CD8-positive, alpha-beta memory T cell (primary cell): ENCODE measurements around the gene LRRC28. TPM values are rescaled to one million over a fixed set of nuclear protein-coding genes. Genes with fewer than 3 reads are reported as not detected.
A peak's percentile ranks its signal among the peaks of the same experiment; 100 is the strongest.

ENCODE experiments used
- CTCF ChIA-PET: fragments of 350-600 bp; sonication (Branson Sonifier 250); formaldehyde crosslinking; loops from one replicate; lab custom pipeline; 2021; ENCODE audit warnings: antibody characterized with exemption; lab: Charles Lee
- POLR2A ChIA-PET: fragments of 350-600 bp; sonication (Branson Sonifier 250); formaldehyde crosslinking; loops from one replicate; lab custom pipeline; 2021; ENCODE audit warnings: antibody characterized with exemption; lab: Charles Lee
- DNase-seq, 5 donors: peaks; one replicate each; pipeline versions ENCODE4 v3.0.0 to v3.0.0-alpha.2; 2020 to 2022; ENCODE audit warnings: mixed read lengths in 1 of 5
- H3K27ac ChIP-seq: one replicate; pipeline ENCODE4 v1.7.0; 2013; ENCODE audit warnings: low read depth, mild to moderate bottlenecking, low read length, moderate library complexity
- H3K27me3 ChIP-seq: 2 replicates; pipeline ENCODE4 v1.7.0; 2013; ENCODE audit warnings: low read length, mild to moderate bottlenecking; ENCODE audit not compliant: insufficient read depth, poor library complexity, severe bottlenecking
- H3K36me3 ChIP-seq: 2 replicates; pipeline ENCODE4 v1.7.0; 2013; ENCODE audit warnings: mild to moderate bottlenecking, low read length, moderate library complexity; ENCODE audit not compliant: insufficient read depth
- H3K4me1 ChIP-seq: 2 replicates; pipeline ENCODE4 v1.7.0; 2013; ENCODE audit warnings: mild to moderate bottlenecking, low read length, moderate library complexity; ENCODE audit not compliant: insufficient read depth
- H3K4me3 ChIP-seq: 2 replicates; pipeline ENCODE4 v1.7.0; 2013; ENCODE audit warnings: mild to moderate bottlenecking, low read length
- H3K9me3 ChIP-seq: 2 replicates; pipeline ENCODE4 v1.7.0; 2013; ENCODE audit warnings: mild to moderate bottlenecking, low read length
- H3K27ac Mint-ChIP-seq, 8 donors: one replicate each; pipeline ENCODE4 v1.8.0; 2020 to 2021; ENCODE audit warnings: mixed read lengths in 8 of 8, mild to moderate bottlenecking in 6 of 8, inconsistent platforms in 3 of 8, moderate library complexity in 3 of 8
- H3K27me3 Mint-ChIP-seq, 2 donors: one replicate each; pipeline ENCODE4 v1.8.0; 2020 to 2021; ENCODE audit warnings: mixed read lengths in 2 of 2, mild to moderate bottlenecking in 1 of 2, moderate library complexity in 1 of 2
- H3K36me3 Mint-ChIP-seq, 3 donors: one replicate each; pipeline ENCODE4 v1.8.0; 2020 to 2021; ENCODE audit warnings: mixed read lengths in 3 of 3, inconsistent platforms in 1 of 3, mild to moderate bottlenecking in 1 of 3
- H3K4me1 Mint-ChIP-seq, 3 donors: one replicate each; pipeline ENCODE4 v1.8.0; 2020 to 2021; ENCODE audit warnings: mixed read lengths in 3 of 3, inconsistent platforms in 1 of 3, mild to moderate bottlenecking in 1 of 3
- H3K4me3 Mint-ChIP-seq, 7 donors: one replicate each; pipeline ENCODE4 v1.8.0; 2020 to 2021; ENCODE audit warnings: mixed read lengths in 7 of 7, mild to moderate bottlenecking in 6 of 7, moderate library complexity in 4 of 7, inconsistent platforms in 2 of 7
- H3K9me3 Mint-ChIP-seq, 5 donors: one replicate each; pipeline ENCODE4 v1.8.0; 2020 to 2022; ENCODE audit warnings: mixed read lengths in 5 of 5, mild to moderate bottlenecking in 3 of 5, moderate library complexity in 2 of 5, inconsistent platforms in 1 of 5
- polyA plus RNA-seq: library from polyadenylated mRNA; unstranded; fragments of 300-500 nt; fragmentation: Illumina TruSeq; gene quantifications from one replicate; pipeline ENCODE4 v1.2.3, GENCODE V29; 2021
- total RNA-seq, 2 experiments: library from RNA; stranded (reverse); gene quantifications; one replicate each; pipeline ENCODE4 v1.2.3, GENCODE V29; 2021

LRRC28 gene
- total and polyA plus RNA-seq, 3 experiments from 2014 or later, result 18.0 to 28.4 (median 19.4) TPM

DNA sequence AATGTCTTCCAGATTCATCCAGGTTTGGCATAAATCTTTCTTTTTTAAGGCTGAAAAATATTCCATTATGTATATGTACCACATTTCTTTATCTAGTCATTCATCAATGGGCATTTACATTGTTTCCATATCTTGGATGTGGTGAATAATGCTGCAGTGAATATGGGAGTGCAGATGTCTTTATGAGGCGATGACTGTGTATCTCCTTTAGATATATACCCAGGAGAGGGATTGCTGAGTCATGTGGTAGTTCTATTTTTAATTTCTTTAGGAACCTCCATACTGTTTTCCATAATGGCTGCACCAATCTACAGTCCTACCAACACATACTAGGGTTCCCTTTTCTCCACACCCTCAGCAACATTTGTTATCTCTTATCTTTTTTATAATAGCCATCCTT is 96.3 kb downstream of the LRRC28 start:
- CTCF ChIA-PET, result no interaction called here
- H3K36me3 Mint-ChIP-seq, result peaks cover 9 to 16% (median 13%) of the 10 kb centered on the region in 3 donors
- no peak overlapping the region for H3K27ac ChIP-seq
- H3K4me1 ChIP-seq, result no peaks in the 10 kb centered on the region
- H3K4me3 ChIP-seq, result no peak overlapping the region
- DNase-seq, result no peak
- POLR2A ChIA-PET, result no interaction called here
- H3K36me3 ChIP-seq, result no peaks in the 10 kb centered on the region
- no peaks in the 10 kb centered on the region for H3K9me3 ChIP-seq
- no peaks in the 10 kb centered on the region for H3K9me3 Mint-ChIP-seq
- no peak overlapping the region for H3K27ac Mint-ChIP-seq
- H3K27me3 Mint-ChIP-seq, result no peaks in the 10 kb centered on the region
- H3K4me1 Mint-ChIP-seq, result no peaks in the 10 kb centered on the region
- H3K4me3 Mint-ChIP-seq, result no peak overlapping the region
- no peaks in the 10 kb centered on the region for H3K27me3 ChIP-seq

DNA sequence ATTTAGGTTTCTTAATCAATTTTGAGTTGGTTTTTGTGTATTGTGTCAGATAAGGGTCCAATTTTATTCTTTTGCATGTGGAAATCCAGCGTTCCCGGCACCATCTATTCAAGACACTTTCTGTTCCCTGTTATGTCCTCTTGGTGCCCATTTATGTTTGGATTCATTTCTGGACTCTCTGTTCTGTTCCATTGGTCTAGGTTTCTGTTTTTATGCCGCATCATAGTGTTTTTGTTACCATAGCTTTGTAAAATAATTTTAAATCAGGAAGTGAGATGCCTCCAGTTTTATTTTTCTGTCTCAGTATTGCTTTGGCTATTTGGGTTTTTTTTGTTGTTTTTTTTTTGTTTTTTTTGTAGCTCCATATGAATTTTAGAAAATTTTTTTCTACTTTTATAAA is 97.1 kb downstream of the LRRC28 start:
- Mint-ChIP-seq H3K27me3 (no peaks in the 10 kb centered on the region), H3K4me1 (no peaks in the 10 kb centered on the region), H3K9me3 (no peaks in the 10 kb centered on the region), H3K4me3 (no peak overlapping the region), H3K36me3 (peaks cover 15 to 22% (median 21%) of the 10 kb centered on the region in 3 donors), H3K27ac (no peak overlapping the region)
- no peaks in the 10 kb centered on the region for H3K36me3 ChIP-seq
- H3K4me3 ChIP-seq, result no peak overlapping the region
- H3K27me3 ChIP-seq, result no peaks in the 10 kb centered on the region
- no peaks in the 10 kb centered on the region for H3K9me3 ChIP-seq
- H3K27ac ChIP-seq, result no peak overlapping the region
- no peak for DNase-seq
- ChIA-PET POLR2A (no interaction called here), CTCF (interaction anchor here (1.7 kb wide), 1 partner anchor 14 kb away, joined by 4 read pairs; no protein-coding TSS in a partner anchor)
- H3K4me1 ChIP-seq, result no peaks in the 10 kb centered on the region

DNA sequence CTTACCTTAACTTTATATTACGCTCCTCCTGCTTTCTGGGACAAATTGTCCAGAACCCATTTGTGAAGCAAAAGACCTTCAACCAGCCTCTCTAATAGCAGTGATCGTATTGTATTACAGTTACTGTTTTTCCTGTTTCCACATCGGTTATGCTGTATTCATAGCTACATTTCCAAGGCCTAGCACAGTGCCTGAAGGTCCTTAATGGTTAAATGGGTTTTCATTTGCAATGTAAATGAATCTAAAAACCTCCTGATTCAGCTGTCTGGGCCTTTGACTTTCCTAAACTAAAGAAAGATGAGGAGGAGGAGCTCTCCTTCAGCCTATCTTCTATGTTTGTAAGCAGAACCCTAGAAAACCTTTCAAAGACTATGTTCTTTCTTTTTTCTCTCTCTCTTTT is 99.1 kb downstream of the LRRC28 start:
- H3K4me3 ChIP-seq, result no peak overlapping the region
- Mint-ChIP-seq H3K36me3 (peaks cover 15 to 33% (median 29%) of the 10 kb centered on the region in 3 donors), H3K9me3 (no peaks in the 10 kb centered on the region), H3K27ac (no peak overlapping the region), H3K27me3 (no peaks in the 10 kb centered on the region), H3K4me3 (no peak overlapping the region), H3K4me1 (no peaks in the 10 kb centered on the region)
- no peaks in the 10 kb centered on the region for H3K4me1 ChIP-seq
- POLR2A ChIA-PET, result no interaction called here
- CTCF ChIA-PET, result no interaction called here
- DNase-seq, result no peak
- no peaks in the 10 kb centered on the region for H3K9me3 ChIP-seq
- H3K27ac ChIP-seq, result no peak overlapping the region
- no peaks in the 10 kb centered on the region for H3K36me3 ChIP-seq
- H3K27me3 ChIP-seq, result no peaks in the 10 kb centered on the region

DNA sequence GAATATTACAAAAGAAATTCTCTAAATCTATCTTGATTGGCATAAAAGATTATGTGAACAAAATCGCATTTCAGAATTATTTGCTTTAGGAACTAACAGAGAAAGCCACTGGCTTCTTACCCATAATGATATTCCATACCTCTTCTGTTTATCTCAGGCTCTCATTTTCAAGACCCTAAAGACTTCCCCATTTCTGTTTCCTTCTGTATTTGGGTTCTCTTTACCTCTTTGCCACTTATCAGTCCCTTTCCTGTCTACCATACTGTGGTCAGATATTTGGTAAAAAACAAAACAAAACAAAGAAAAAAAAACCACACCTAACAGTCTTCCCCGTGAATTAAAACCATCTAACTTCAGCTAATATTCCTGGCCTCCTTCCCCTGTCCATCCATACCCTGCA is 108.5 kb downstream of the LRRC28 start:
- Histone ChIP-seq H3K27me3 (no peaks in the 10 kb centered on the region), H3K4me1 (no peaks in the 10 kb centered on the region), H3K9me3 (no peaks in the 10 kb centered on the region), H3K27ac (no peak overlapping the region), H3K4me3 (no peak overlapping the region), H3K36me3 (no peaks in the 10 kb centered on the region)
- Mint-ChIP-seq H3K4me3 (no peak overlapping the region), H3K4me1 (peaks cover 4 to 12% (median 9%) of the 10 kb centered on the region in 3 donors), H3K27ac (no peak overlapping the region), H3K36me3 (peaks cover 19 to 37% (median 37%) of the 10 kb centered on the region in 3 donors), H3K9me3 (no peaks in the 10 kb centered on the region), H3K27me3 (no peaks in the 10 kb centered on the region)
- CTCF ChIA-PET, result no interaction called here
- no peak for DNase-seq
- POLR2A ChIA-PET, result no interaction called here

DNA sequence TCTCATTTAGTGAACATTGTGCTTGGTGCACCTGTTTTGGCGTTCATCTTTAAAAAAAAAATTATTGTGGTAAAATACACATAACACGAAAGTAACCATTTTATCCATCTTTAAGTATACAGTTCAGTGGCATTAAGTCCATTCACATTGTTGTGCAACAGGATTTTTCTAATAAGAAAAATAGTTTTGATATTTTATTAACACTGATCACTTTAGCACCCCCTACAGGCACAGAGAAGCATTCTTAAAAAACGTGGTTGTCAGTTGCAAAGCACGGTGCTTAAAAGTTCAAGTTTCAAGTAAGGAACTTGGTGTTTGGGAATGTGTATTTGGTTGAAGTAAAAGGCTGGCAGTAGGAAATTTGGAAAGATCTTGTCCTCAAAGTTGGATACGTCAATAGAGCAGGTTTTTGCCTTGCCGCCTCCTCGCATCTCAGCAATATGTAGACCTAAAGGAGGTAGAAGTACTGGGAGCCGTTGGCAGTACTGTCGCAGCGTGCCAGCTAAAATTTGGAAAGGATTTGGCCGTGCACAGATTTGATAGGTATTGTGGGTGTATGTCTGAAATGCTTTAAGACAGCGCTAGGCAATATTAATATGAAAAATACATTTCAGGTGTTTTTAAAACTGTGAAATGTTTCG is 110.4 kb downstream of the LRRC28 start:
- no peak overlapping the region for H3K27ac ChIP-seq
- no peak overlapping the region for H3K4me3 Mint-ChIP-seq
- CTCF ChIA-PET, result no interaction called here
- H3K27me3 Mint-ChIP-seq, result no peaks in the 10 kb centered on the region
- no peaks in the 10 kb centered on the region for H3K27me3 ChIP-seq
- H3K9me3 Mint-ChIP-seq, result peaks cover 0 to 5% (median 0%) of the 10 kb centered on the region in 5 donors
- DNase-seq, result no peak
- H3K27ac Mint-ChIP-seq, result peak overlapping the region in 1 of 8 donors; percentile 4
- H3K36me3 ChIP-seq, result no peaks in the 10 kb centered on the region
- H3K9me3 ChIP-seq, result peaks cover 4% of the 10 kb centered on the region
- H3K36me3 Mint-ChIP-seq, result peaks cover 18 to 41% (median 41%) of the 10 kb centered on the region in 3 donors
- POLR2A ChIA-PET, result no interaction called here
- no peak overlapping the region for H3K4me3 ChIP-seq
- no peaks in the 10 kb centered on the region for H3K4me1 ChIP-seq
- peaks cover 4 to 12% (median 9%) of the 10 kb centered on the region in 3 donors for H3K4me1 Mint-ChIP-seq

DNA sequence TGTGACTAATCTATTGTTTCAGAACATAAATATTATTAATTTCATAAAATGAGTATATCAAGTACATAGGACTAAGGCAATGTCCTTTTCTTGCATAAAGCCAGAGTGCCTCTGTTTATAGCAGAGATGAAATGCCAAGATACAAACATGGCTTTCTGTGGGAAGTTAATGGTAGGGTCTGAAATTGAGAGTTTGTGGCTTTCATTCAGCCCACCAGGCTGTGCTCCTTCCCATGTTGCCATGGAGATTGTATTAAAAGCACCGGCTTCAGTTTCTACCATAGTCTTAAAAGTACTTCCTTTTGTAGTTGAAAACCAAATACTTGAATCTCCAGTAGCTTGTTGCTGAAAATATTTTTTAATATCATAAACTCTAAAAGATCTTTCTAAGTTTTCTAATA is 114.0 kb downstream of the LRRC28 start:
- Histone ChIP-seq H3K27me3 (no peaks in the 10 kb centered on the region), H3K9me3 (peaks cover 4% of the 10 kb centered on the region), H3K4me1 (no peaks in the 10 kb centered on the region), H3K36me3 (no peaks in the 10 kb centered on the region), H3K4me3 (no peak overlapping the region), H3K27ac (no peak overlapping the region)
- Mint-ChIP-seq H3K4me3 (no peak overlapping the region), H3K27me3 (no peaks in the 10 kb centered on the region), H3K36me3 (peaks cover 25 to 66% (median 50%) of the 10 kb centered on the region in 3 donors), H3K27ac (no peak overlapping the region), H3K9me3 (peaks cover 0 to 13% (median 9%) of the 10 kb centered on the region in 5 donors), H3K4me1 (peaks cover 0 to 2% (median 0%) of the 10 kb centered on the region in 3 donors)
- POLR2A ChIA-PET, result no interaction called here
- DNase-seq, result peak in 1 of 5 donors; percentile 3
- CTCF ChIA-PET, result no interaction called here

DNA sequence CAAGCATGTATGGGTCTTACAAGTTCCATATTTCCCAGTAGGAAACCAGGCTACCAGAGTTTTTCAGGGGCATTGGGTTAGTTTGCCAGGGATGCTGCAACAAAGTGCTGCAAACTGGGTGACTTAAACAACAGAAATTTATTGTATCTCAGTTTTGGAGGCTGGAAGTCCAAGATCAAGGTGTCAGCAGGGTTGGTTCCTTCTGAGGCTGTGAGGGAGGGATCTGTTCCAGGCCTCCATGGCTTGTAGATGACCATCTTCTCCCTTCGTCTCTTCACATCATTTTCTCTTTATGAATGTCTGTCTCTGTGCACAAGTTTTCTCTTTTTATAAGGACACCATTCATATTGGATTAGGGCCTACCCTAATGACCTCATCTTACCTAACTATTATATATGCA is 114.7 kb downstream of the LRRC28 start:
- POLR2A ChIA-PET, result no interaction called here
- Mint-ChIP-seq H3K4me3 (no peak overlapping the region), H3K27ac (no peak overlapping the region), H3K36me3 (peaks cover 25 to 65% (median 50%) of the 10 kb centered on the region in 3 donors), H3K4me1 (peaks cover 0 to under 1% (median 0%) of the 10 kb centered on the region in 3 donors), H3K27me3 (no peaks in the 10 kb centered on the region), H3K9me3 (peaks cover 0 to 13% (median 9%) of the 10 kb centered on the region in 5 donors)
- H3K36me3 ChIP-seq, result no peaks in the 10 kb centered on the region
- no peak overlapping the region for H3K27ac ChIP-seq
- peaks cover 4% of the 10 kb centered on the region for H3K9me3 ChIP-seq
- DNase-seq, result no peak
- no peaks in the 10 kb centered on the region for H3K4me1 ChIP-seq
- H3K4me3 ChIP-seq, result no peak overlapping the region
- no peaks in the 10 kb centered on the region for H3K27me3 ChIP-seq
- CTCF ChIA-PET, result no interaction called here

DNA sequence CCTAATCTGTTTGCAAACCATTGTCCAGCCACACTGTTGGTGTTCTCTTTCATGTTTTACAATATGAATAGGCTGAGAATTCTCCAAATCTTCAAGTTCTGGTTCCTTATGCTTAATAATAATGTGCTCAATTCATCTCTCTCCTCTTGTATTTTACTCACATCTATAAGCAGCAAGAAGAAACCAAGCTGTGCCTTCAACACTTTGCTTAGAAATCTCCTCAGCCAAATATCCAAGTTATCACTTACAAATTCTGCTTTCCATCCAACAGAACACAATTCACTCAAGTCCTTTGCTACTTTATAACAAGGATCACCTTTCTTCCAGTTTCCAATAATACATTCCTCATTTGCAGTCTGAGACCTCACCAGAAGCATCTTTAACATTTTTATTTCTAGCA is 117.5 kb downstream of the LRRC28 start:
- H3K27me3 ChIP-seq, result no peaks in the 10 kb centered on the region
- no peak for DNase-seq

More for the DNA sequence above, 117.5 kb downstream of the LRRC28 start:
- Histone ChIP-seq H3K36me3 (no peaks in the 10 kb centered on the region), H3K27ac (no peak overlapping the region), H3K4me1 (no peaks in the 10 kb centered on the region), H3K9me3 (peaks cover 4% of the 10 kb centered on the region), H3K4me3 (no peak overlapping the region)
- CTCF ChIA-PET, result no interaction called here
- no peak overlapping the region for H3K4me3 Mint-ChIP-seq
- POLR2A ChIA-PET, result no interaction called here
- H3K9me3 Mint-ChIP-seq, result peaks cover 0 to 16% (median 9%) of the 10 kb centered on the region in 5 donors
- H3K27me3 Mint-ChIP-seq, result no peaks in the 10 kb centered on the region
- peaks cover 26 to 57% (median 40%) of the 10 kb centered on the region in 3 donors for H3K36me3 Mint-ChIP-seq
- no peak overlapping the region for H3K27ac Mint-ChIP-seq
- peaks cover 0 to 9% (median 0%) of the 10 kb centered on the region in 3 donors for H3K4me1 Mint-ChIP-seq
